ENCODE measurements around the gene S100PBP.

The S100PBP gene

DNA sequence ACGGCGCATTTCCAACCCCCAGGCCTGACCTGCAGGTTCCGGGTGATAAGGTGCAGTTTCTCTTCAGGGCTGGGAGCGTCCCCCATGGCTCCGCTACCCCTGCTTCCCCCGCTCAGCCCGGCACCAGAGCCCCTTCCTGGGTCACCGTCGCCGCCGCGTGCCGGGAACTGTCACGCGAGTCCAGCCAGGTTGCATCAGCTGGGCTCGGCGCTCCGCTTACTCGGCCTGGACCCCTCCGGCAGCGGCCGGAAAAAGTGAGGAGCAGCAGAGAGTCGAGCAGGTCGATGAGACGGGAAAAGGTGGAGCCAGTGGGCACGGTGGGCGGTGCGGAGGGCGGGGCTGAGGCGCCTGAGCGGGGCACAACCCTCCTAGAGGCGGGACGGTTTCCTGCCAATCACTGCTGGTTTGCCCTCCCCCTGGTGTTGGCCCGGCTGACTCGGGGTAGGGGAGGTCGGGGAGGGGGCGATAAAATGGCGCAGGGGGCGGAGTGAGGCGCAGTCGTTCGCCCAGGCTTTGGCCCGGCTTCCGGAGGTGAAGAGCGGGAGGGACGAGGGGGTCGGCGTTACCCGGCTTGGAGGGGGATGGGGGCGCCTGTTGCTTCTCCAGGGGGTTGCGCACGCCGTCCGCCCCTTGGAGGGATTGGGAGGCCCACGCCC, at the start of gene S100PBP, which contains the start of gene YARS1:
Gene S100PBP (plus strand): TSS at position 495 of the 656 bp plus-strand sequence. CDS start 8,447 bp downstream, outside the sequence.
Gene YARS1 (minus strand): TSS at position 200 of the 656 bp plus-strand sequence. CDS start 114 bp downstream, at position 86.
- H3K36me3 Mint-ChIP-seq (ENCODE audit: low read depth), result peaks cover 25% of the 10 kb centered on the region
- peak within 1 kb of the TSS; percentile 97 for H3K27ac Mint-ChIP-seq
- H3K4me1 Mint-ChIP-seq, result peaks cover 56% of the 10 kb centered on the region
- TF ChIP-seq, protein P1, sequence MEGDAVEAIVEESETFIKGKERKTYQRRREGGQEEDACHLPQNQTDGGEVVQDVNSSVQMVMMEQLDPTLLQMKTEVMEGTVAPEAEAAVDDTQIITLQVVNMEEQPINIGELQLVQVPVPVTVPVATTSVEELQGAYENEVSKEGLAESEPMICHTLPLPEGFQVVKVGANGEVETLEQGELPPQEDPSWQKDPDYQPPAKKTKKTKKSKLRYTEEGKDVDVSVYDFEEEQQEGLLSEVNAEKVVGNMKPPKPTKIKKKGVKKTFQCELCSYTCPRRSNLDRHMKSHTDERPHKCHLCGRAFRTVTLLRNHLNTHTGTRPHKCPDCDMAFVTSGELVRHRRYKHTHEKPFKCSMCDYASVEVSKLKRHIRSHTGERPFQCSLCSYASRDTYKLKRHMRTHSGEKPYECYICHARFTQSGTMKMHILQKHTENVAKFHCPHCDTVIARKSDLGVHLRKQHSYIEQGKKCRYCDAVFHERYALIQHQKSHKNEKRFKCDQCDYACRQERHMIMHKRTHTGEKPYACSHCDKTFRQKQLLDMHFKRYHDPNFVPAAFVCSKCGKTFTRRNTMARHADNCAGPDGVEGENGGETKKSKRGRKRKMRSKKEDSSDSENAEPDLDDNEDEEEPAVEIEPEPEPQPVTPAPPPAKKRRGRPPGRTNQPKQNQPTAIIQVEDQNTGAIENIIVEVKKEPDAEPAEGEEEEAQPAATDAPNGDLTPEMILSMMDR (IDR thresholded peaks at IDR 0.05), result no peak
- peak within 1 kb of the TSS; percentile 100 for H3K4me3 Mint-ChIP-seq
- H3K9me3 Mint-ChIP-seq, result no peaks in the 10 kb centered on the region
- peak; percentile 100 for DNase-seq
- H3K27me3 Mint-ChIP-seq (ENCODE audit: low read depth, poor library complexity), result no peaks in the 10 kb centered on the region

DNA sequence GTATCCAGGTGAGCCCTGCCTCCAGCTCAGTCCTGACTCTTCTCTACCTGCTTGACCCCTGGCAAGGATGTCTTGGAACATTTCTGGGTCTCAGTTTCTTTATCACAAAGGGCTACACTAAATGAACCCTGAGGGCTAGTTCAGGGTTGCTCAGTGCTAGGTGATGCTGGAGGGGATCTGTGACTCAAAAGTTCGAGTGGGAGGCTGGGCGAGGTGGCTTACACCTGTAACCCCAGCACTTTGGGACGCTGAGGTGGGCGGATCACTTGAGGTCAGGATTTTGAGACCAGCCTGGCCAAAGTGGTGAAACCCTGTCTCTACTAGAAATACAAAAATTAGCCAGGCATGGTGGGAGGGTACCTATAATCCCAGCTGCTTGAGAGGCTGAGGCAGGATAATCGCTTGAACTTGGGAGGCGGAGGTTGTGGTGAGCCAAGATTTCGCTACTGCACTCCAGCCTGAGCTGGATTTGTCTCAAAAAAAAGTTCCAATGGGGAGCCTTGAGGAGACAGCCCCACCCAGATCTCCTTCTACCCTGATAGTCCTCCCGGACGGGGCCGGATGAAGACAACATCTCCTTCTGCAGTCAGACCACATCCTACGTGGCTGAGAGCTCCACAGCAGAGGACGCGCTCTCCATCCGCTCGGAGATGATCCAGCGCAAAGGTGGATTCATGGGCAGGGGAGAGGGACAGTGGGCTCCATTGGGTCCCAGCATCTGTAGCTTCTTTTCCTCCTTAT, 49.2 kb upstream of the S100PBP start:
- Mint-ChIP-seq H3K27ac (peak overlapping the region; percentile 29), H3K36me3 (ENCODE audit: low read depth) (peaks cover 28% of the 10 kb centered on the region), H3K4me3 (peak overlapping the region; percentile 80), H3K4me1 (peaks cover 87% of the 10 kb centered on the region), H3K9me3 (no peaks in the 10 kb centered on the region), H3K27me3 (ENCODE audit: low read depth, poor library complexity) (no peaks in the 10 kb centered on the region)
- TF ChIP-seq, protein P1 (IDR thresholded peaks at IDR 0.05), result no peak
- no peak for DNase-seq

DNA sequence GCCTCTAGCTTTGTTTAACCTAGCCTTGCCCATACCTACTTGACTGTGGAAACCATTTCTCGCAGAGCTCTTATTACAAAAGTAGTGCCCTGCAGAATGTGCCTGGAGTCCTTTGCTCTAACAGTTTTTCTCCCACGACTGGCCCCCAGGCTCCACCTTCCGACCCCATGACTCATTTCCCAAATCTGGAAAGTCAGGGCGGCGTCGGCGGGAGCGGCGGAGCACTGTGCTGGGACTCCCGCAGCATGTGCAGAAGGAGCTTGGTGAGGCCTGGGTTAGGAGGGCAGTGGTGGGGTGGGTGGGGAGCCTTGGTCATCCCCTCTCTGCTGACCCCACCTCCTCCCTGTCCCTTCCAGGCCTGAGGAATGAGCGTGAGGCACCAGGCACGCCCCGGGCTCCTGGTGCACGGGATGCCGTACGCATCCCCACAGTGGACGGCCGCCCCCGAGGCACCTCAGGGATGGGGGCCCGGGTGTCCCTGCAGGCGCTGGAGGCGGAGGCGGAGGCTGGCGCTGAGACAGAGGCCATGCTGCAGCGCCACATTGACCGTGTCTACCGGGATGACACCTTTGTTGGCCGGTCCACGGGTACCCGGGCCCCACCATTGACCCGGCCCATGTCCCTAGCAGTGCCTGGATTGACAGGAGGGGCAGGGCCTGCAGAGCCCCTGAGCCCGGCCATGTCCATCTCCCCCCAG, 47.8 kb upstream of the S100PBP start:
- Mint-ChIP-seq H3K4me1 (peaks cover 84% of the 10 kb centered on the region), H3K36me3 (ENCODE audit: low read depth) (peaks cover 28% of the 10 kb centered on the region), H3K4me3 (peak overlapping the region; percentile 36), H3K27me3 (ENCODE audit: low read depth, poor library complexity) (no peaks in the 10 kb centered on the region), H3K9me3 (no peaks in the 10 kb centered on the region), H3K27ac (peak overlapping the region; percentile 64)
- TF ChIP-seq, protein P1 (IDR thresholded peaks at IDR 0.05), result no peak
- no peak for DNase-seq

DNA sequence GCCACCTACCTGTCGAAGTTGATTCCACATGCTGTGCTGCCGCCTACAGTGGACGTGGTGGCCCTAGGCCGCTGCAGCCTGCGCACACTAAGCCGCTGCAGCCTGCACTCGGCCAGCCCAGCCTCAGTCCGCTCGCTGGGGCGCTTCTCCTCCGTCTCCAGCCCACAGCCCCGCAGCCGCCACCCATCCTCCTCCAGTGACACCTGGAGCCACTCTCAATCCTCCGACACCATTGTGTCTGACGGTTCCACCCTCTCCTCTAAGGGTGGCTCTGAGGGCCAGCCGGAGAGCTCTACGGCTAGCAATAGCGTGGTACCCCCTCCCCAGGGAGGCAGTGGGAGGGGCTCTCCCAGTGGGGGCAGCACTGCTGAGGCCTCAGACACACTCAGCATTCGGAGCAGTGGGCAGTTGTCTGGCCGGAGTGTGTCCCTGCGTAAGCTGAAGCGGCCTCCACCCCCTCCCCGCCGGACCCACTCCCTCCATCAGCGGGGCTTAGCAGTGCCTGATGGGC, 47.2 kb upstream of the S100PBP start:
- TF ChIP-seq, protein P1 (IDR thresholded peaks at IDR 0.05), result no peak
- H3K36me3 Mint-ChIP-seq (ENCODE audit: low read depth), result peaks cover 28% of the 10 kb centered on the region
- H3K4me1 Mint-ChIP-seq, result peaks cover 78% of the 10 kb centered on the region
- no peaks in the 10 kb centered on the region for H3K27me3 Mint-ChIP-seq (ENCODE audit: low read depth, poor library complexity)
- peak overlapping the region; percentile 44 for H3K4me3 Mint-ChIP-seq
- H3K9me3 Mint-ChIP-seq, result no peaks in the 10 kb centered on the region
- DNase-seq, result no peak
- H3K27ac Mint-ChIP-seq, result peak overlapping the region; percentile 40

DNA sequence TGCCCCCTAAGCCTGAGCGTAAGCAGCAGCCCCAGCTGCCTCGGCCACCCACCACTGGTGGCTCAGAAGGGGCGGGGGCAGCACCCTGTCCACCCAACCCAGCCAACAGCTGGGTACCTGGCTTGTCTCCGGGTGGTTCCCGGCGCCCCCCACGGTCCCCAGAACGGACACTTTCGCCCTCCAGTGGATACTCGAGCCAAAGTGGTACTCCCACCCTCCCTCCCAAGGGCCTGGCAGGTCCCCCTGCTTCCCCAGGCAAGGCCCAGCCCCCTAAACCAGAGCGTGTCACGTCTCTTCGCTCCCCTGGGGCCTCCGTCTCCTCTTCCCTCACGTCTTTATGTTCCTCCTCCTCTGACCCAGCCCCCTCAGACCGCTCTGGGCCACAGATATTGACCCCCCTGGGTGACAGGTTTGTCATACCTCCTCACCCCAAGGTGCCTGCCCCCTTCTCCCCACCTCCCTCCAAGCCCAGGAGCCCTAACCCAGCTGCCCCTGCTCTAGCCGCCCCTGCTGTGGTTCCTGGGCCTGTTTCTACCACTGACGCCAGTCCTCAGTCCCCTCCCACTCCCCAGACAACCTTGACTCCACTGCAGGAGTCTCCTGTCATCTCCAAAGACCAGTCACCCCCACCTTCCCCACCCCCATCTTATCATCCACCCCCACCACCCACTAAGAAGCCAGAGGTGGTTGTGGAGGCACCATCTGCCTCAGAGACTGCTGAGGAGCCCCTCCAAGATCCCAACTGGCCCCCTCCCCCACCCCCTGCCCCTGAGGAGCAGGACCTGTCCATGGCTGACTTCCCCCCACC, 46.5 kb upstream of the S100PBP start:
- H3K4me3 Mint-ChIP-seq, result no peak overlapping the region

More for the DNA sequence above, 46.5 kb upstream of the S100PBP start:
- peak overlapping the region; percentile 72 for H3K27ac Mint-ChIP-seq
- DNase-seq, result no peak
- H3K9me3 Mint-ChIP-seq, result no peaks in the 10 kb centered on the region
- H3K36me3 Mint-ChIP-seq (ENCODE audit: low read depth), result peaks cover 32% of the 10 kb centered on the region
- TF ChIP-seq, protein P1 (IDR thresholded peaks at IDR 0.05), result no peak
- peaks cover 71% of the 10 kb centered on the region for H3K4me1 Mint-ChIP-seq
- H3K27me3 Mint-ChIP-seq (ENCODE audit: low read depth, poor library complexity), result no peaks in the 10 kb centered on the region

Measured in nephron progenitor cell (in vitro differentiated cells).